ENCODE results near the gene CACNB2.

- no peak for TF ChIP-seq CTCF (IDR thresholded peaks at IDR 0.05)
- no peak for TF ChIP-seq NR3C1 (CRISPR knock-in tag; conservative IDR thresholded peaks at IDR 0.05; ENCODE audit: low read depth)
- no peak for TF ChIP-seq ZNF263 (CRISPR knock-in tag; IDR thresholded peaks at IDR 0.05; ENCODE audit: low read depth)
- no peak for TF ChIP-seq ZBTB43 (CRISPR knock-in tag; IDR thresholded peaks at IDR 0.05)
- TF ChIP-seq SOX15 (CRISPR knock-in tag; IDR thresholded peaks at IDR 0.05): no peak
- no peak for TF ChIP-seq TEAD4 (CRISPR knock-in tag; IDR thresholded peaks at IDR 0.05)
- no peak for TF ChIP-seq CREM (CRISPR knock-in tag; IDR thresholded peaks at IDR 0.05)
- no peak for TF ChIP-seq TCF7 (CRISPR knock-in tag; IDR thresholded peaks at IDR 0.05; ENCODE audit: low read depth)
- no peak for TF ChIP-seq ZNF532 (CRISPR knock-in tag; IDR thresholded peaks at IDR 0.05; ENCODE audit: borderline replicate concordance)
- TF ChIP-seq E2F4 (CRISPR knock-in tag; IDR thresholded peaks at IDR 0.05; ENCODE audit: borderline replicate concordance, low read depth): no peak
- no peak for TF ChIP-seq FOXJ3 (CRISPR knock-in tag; IDR thresholded peaks at IDR 0.05; ENCODE audit: borderline replicate concordance)
These were observed 96.5 kb downstream of the CACNB2 start for GRCh38 chr10:18236756-18237155.
